ENCODE measurements around the gene TAF11L10.
"Not testable (repeated sequence)": the region's sequence is repeated elsewhere in the genome, so short reads cannot be mapped to it uniquely, and the experiment has no call there.

Gene TAF11L10

GRCh38 chr5:17597728-17598127, at the start of gene TAF11L10:
TAF11L10 (minus strand) TSS chr5:17597828.
- in situ Hi-C loops (cut with MboI; ENCODE audit: low sequenced_read_pairs), result not testable (repeated sequence)

GRCh38 chr5:17634160-17634559, 36.5 kb upstream of the TAF11L10 start, which contains the start of gene TAF11L14:
TAF11L14 (plus strand) TSS chr5:17634460.
- in situ Hi-C loops (cut with MboI; ENCODE audit: low sequenced_read_pairs), result no loop called here

GRCh38 chr5:17631788-17632187, 34.2 kb upstream of the TAF11L10 start, which contains the start of gene TAF11L13:
TAF11L13 (plus strand) TSS chr5:17632088.
- in situ Hi-C loops (cut with MboI; ENCODE audit: low sequenced_read_pairs), result not testable (repeated sequence)

- in situ Hi-C loops (cut with MboI; ENCODE audit: low sequenced_read_pairs), result no loop called here
Measured at GRCh38 chr5:17625686-17626085, 28.1 kb upstream of the TAF11L10 start.

GRCh38 chr5:17620627-17621026, 23.0 kb upstream of the TAF11L10 start:
- in situ Hi-C loops (cut with MboI; ENCODE audit: low sequenced_read_pairs), result no loop called here

GRCh38 chr5:17619354-17619753, 21.7 kb upstream of the TAF11L10 start:
- in situ Hi-C loops (cut with MboI; ENCODE audit: low sequenced_read_pairs), result no loop called here

GRCh38 chr5:17614872-17615605, 17.4 kb upstream of the TAF11L10 start:
- in situ Hi-C loops (cut with MboI; ENCODE audit: low sequenced_read_pairs), result no loop called here

GRCh38 chr5:17610092-17610491, 12.5 kb upstream of the TAF11L10 start, which contains the start of gene TAF11L12:
TAF11L12 (plus strand) TSS chr5:17610392.
- in situ Hi-C loops (cut with MboI; ENCODE audit: low sequenced_read_pairs), result not testable (repeated sequence)

GRCh38 chr5:17607461-17607860, 9.8 kb upstream of the TAF11L10 start:
- in situ Hi-C loops (cut with MboI; ENCODE audit: low sequenced_read_pairs), result not testable (repeated sequence)

GRCh38 chr5:17604951-17605350, 7.3 kb upstream of the TAF11L10 start:
- in situ Hi-C loops (cut with MboI; ENCODE audit: low sequenced_read_pairs), result no loop called here

- in situ Hi-C loops (cut with MboI; ENCODE audit: low sequenced_read_pairs), result not testable (repeated sequence)
Measured at GRCh38 chr5:17603880-17604279, 6.3 kb upstream of the TAF11L10 start, which contains the start of gene TAF11L11. TAF11L11 (plus strand) TSS chr5:17604183.

GRCh38 chr5:17594255-17594654, 3.4 kb downstream of the TAF11L10 start, which contains the start of gene TAF11L9:
TAF11L9 (minus strand) TSS chr5:17594394.
- in situ Hi-C loops (cut with MboI; ENCODE audit: low sequenced_read_pairs), result not testable (repeated sequence)

GRCh38 chr5:17590860-17591259, 6.8 kb downstream of the TAF11L10 start, which contains the start of gene TAF11L8:
TAF11L8 (minus strand) TSS chr5:17590960.
- in situ Hi-C loops (cut with MboI; ENCODE audit: low sequenced_read_pairs), result not testable (repeated sequence)

GRCh38 chr5:17585658-17586057, 12.0 kb downstream of the TAF11L10 start, which contains the start of gene TAF11L7:
TAF11L7 (minus strand) TSS chr5:17585758.
- in situ Hi-C loops (cut with MboI; ENCODE audit: low sequenced_read_pairs), result not testable (repeated sequence)

All from HL-60/S4 (cell line).